H4 (cell line): ENCODE measurements around the gene HSD11B1L. TPM values are rescaled to one million over a fixed set of nuclear protein-coding genes. Genes with fewer than 3 reads are reported as not detected.
A peak's percentile ranks its signal among the peaks of the same experiment; 100 is the strongest.

Experiments
- DNase-seq: peaks from one replicate; pipeline ENCODE4 v3.0.0-alpha.2; 2015; ENCODE audit warnings: low spot score
- total RNA-seq: library from RNA; depleted of rRNA; stranded (reverse); fragments of >200 nt; shearing (Covaris generic); gene quantifications from 2 replicates; pipeline ENCODE4 v1.2.3, GENCODE V29; 2014

HSD11B1L gene
- total RNA-seq, 1 experiment from 2014 or later = 2.4 TPM

- DNase-seq = no peak
These were observed 13.8 kb upstream of the HSD11B1L start for GRCh38 chr19:5666921-5667610.

- no peak for DNase-seq
These were observed 13.0 kb upstream of the HSD11B1L start for GRCh38 chr19:5667751-5668271.

- no peak for DNase-seq
These were observed 11.6 kb upstream of the HSD11B1L start for GRCh38 chr19:5669212-5669611.

DNA sequence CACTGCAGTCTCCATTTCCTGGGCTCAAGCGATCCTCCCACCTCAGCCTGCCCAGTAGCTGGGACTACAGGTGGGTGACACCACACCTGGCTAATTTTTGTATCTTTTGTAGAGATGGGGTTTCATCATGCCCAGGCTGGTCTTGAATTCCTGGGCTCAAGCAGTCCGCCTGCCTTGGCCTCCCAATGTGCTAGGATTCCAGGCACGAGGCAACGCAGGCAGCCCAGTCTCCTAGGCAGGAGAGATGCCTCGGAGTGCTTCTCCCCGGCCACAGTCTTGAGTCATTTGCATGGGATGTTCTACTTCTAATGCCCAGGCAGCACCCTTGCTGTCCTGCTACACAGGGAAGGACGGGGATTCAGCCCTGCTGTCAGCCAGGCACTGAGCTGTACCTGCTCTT is 9.2 kb upstream of the HSD11B1L start:
- no peak for DNase-seq

GRCh38 chr19:5672708-5673459 is 7.9 kb upstream of the HSD11B1L start:
- no peak for DNase-seq

- no peak for DNase-seq
These were observed 7.1 kb upstream of the HSD11B1L start for GRCh38 chr19:5673752-5674151.

DNA sequence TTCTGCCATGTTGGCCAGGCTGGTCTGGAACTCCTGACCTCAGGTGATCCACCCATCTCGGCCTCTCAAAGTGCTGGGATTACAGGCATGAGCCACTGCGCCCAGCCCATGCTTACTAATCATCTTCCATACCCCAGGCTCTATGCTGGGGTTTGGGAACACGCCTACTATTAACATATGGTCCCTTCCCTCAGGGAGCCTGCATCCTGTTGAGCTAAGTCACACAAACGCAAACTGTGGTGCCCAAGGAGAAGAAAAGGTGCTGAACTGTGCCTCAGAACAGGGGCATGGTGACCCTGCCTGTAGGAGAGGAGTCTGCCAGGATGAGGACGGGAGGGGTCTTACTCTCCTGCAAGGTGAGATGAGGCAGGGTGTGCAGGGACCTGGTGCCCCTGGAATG is 6.1 kb upstream of the HSD11B1L start:
- DNase-seq = no peak

- no peak for DNase-seq
These were observed 4.6 kb upstream of the HSD11B1L start for GRCh38 chr19:5676105-5676771.

GRCh38 chr19:5676772-5677105 is 4.1 kb upstream of the HSD11B1L start:
- DNase-seq = no peak

GRCh38 chr19:5677136-5677535 is 3.7 kb upstream of the HSD11B1L start:
- no peak for DNase-seq

GRCh38 chr19:5677580-5677979 is 3.2 kb upstream of the HSD11B1L start:
- DNase-seq = no peak

DNA sequence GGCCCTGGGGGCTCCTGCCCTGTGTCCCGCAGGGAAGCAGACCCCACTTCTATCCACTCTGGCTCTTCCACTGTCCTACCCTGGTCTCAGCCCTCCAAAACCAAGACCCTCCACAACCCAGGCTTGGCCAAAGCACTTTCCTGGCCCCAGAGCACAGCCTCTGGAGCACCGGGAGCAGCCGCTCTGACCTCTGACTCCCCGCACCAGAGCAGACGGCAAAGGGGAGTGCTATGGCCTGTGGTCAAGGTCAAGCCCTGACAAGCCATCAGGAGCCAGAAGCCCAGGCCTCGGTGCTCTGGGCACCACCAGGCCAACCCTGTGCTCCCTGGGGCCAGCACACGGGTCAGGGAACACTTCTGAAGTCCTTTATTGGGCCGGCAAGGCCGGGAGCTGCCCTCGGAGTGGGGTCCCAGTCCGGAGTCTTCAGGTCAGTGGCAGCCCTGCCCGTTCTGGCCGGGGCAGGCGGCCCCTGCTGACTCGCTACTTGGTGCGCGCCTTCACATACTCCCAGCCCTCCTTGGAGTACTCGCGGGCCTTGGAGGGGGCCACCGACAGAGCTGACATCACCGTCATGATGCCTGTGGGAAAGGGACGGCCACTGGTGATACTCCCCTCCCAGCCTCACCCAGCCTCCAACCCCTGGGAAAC is 2.6 kb upstream of the HSD11B1L start:
- DNase-seq = no peak

GRCh38 chr19:5679289-5680083 is 1.3 kb upstream of the HSD11B1L start:
- peak; percentile 2 for DNase-seq

GRCh38 chr19:5680084-5680436 is 767 bp upstream of the HSD11B1L start:
- no peak for DNase-seq

- no peak for DNase-seq
These were observed 722 bp downstream of the HSD11B1L start for GRCh38 chr19:5681391-5682106.

DNA sequence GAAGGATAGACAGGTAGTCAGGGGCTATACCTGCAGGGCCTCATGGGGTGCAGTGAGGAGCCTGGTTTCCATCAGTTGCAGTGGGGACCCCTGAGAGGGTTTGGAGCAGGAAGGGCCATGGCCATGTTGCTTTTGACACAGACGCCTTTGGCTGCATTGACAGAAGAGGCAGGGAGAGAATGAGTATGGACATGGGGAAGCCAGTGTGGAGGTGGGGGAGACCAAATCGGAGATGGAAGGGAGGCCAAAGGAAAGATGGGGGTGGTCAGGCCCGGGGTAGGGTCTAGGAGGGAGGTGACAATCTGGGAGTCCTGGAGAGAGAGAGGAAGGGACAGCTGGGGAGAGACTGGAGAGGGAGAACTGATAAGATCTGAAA is 1.3 kb downstream of the HSD11B1L start:
- no peak for DNase-seq

GRCh38 chr19:5683177-5683886 is 2.5 kb downstream of the HSD11B1L start:
- DNase-seq = no peak

- no peak for DNase-seq
These were observed 4.0 kb downstream of the HSD11B1L start for GRCh38 chr19:5684694-5685430.

GRCh38 chr19:5686326-5686646 is 5.5 kb downstream of the HSD11B1L start:
- no peak for DNase-seq
